ENCODE measurements around the gene POLD4. TPM values are rescaled to one million over a fixed set of nuclear protein-coding genes. Genes with fewer than 3 reads are reported as not detected.

The POLD4 gene
- total and polyA plus RNA-seq, 2 experiments from 2014 or later, result 51.9 to 64.4 TPM

DNA sequence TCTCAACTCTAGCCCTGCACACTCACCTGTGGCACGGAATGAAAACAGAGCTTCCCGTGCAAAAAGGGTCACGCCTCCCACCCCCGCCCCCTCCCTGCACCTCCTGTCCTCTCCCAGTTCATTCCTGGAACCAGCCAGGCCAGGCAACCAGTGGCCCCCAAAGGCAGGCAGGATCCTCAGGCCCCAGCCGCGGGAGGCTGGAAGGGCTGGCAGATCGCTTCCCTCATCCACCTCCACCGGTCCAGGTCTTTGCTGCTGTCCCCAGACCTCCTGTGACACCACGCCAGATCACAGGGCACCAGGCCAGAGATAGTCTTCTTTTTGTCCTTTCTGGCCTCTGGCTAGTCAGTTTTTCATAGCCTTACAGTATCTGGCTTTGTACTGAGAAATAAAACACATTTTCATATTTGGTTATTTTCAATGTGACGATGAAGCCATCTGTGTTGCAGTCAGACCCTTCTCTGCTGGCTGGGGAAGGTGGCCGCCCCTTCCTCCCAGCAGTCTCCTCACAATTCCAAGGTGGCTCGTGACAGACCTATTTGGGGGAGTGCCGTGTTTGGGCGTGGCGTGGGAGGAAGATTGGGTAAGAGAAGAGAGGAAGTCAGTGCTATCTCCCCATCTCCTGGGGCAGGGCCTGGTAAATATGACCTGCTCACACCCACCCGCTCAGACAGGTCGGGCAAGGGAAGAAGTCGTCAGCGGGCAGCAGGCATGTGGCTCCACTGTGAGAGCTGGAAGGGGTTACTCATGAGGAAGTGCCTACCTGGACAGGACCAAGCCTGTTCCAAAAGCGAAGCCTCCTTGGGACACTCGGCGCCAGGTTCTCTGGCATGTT is 40.9 kb downstream of the POLD4 start:
- Histone ChIP-seq H3K36me3 (no peaks in the 10 kb centered on the region), H3K27ac (no peak overlapping the region), H3K9me3 (ENCODE audit: low read depth) (no peaks in the 10 kb centered on the region), H3K4me3 (no peak overlapping the region), H3K4me1 (ENCODE audit: low read depth) (no peaks in the 10 kb centered on the region), H3K27me3 (no peaks in the 10 kb centered on the region)
- no peak for DNase-seq (ENCODE audit: low read depth in 1 of 2, low spot score in 1 of 2)
- TF ChIP-seq CTCF (IDR thresholded peaks at IDR 0.05; ENCODE audit: low read depth, low read length), result no peak

DNA sequence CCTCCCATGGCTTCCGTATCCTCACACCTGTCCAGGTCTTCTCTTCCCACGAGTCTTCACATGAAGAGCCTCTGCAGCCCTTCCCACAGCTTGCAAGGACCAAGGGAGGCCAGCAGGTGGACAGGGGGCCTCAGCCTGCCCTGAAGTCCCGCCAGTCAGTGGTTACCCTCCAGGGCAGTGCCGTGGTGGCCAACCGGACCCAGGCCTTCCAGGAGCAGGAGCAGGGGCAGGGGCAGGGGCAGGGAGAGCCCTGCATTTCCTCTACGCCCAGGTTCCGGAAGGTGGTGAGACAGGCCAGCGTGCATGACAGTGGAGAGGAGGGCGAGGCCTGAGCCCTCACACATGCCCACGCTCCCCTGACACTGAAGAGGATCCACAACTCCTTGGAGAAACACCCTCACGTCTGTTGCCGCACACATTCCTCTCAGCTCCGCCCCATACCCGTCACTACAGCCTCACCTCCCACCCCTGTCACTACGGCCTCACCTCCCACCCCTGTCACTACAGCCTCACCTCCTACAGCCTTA is 41.7 kb downstream of the POLD4 start:
- Histone ChIP-seq H3K27me3 (no peaks in the 10 kb centered on the region), H3K4me3 (no peak overlapping the region), H3K4me1 (ENCODE audit: low read depth) (no peaks in the 10 kb centered on the region), H3K36me3 (no peaks in the 10 kb centered on the region), H3K27ac (no peak overlapping the region), H3K9me3 (ENCODE audit: low read depth) (no peaks in the 10 kb centered on the region)
- TF ChIP-seq CTCF (IDR thresholded peaks at IDR 0.05; ENCODE audit: low read depth, low read length), result no peak
- no peak for DNase-seq (ENCODE audit: low read depth in 1 of 2, low spot score in 1 of 2)

- no peaks in the 10 kb centered on the region for H3K4me1 ChIP-seq (ENCODE audit: low read depth)
- no peaks in the 10 kb centered on the region for H3K9me3 ChIP-seq (ENCODE audit: low read depth)
- no peak overlapping the region for H3K4me3 ChIP-seq
- H3K27me3 ChIP-seq, result no peaks in the 10 kb centered on the region
- H3K36me3 ChIP-seq, result no peaks in the 10 kb centered on the region
- no peak for DNase-seq (ENCODE audit: low read depth in 1 of 2, low spot score in 1 of 2)
- H3K27ac ChIP-seq, result no peak overlapping the region
- no peak for TF ChIP-seq CTCF (IDR thresholded peaks at IDR 0.05; ENCODE audit: low read depth, low read length)
Measured at GRCh38 chr11:67311051-67311555, 42.2 kb downstream of the POLD4 start.

- no peak for TF ChIP-seq CTCF (IDR thresholded peaks at IDR 0.05; ENCODE audit: low read depth, low read length)
- H3K4me3 ChIP-seq, result no peak overlapping the region
- no peaks in the 10 kb centered on the region for H3K27me3 ChIP-seq
- H3K36me3 ChIP-seq, result no peaks in the 10 kb centered on the region
- no peak for DNase-seq (ENCODE audit: low read depth in 1 of 2, low spot score in 1 of 2)
- no peaks in the 10 kb centered on the region for H3K9me3 ChIP-seq (ENCODE audit: low read depth)
- no peaks in the 10 kb centered on the region for H3K4me1 ChIP-seq (ENCODE audit: low read depth)
- H3K27ac ChIP-seq, result no peak overlapping the region
Measured at GRCh38 chr11:67310246-67311050, 42.9 kb downstream of the POLD4 start.

- no peak overlapping the region for H3K27ac ChIP-seq
- H3K27me3 ChIP-seq, result no peaks in the 10 kb centered on the region
- TF ChIP-seq CTCF (IDR thresholded peaks at IDR 0.05; ENCODE audit: low read depth, low read length), result no peak
- no peaks in the 10 kb centered on the region for H3K4me1 ChIP-seq (ENCODE audit: low read depth)
- H3K36me3 ChIP-seq, result no peaks in the 10 kb centered on the region
- no peak for DNase-seq (ENCODE audit: low read depth in 1 of 2, low spot score in 1 of 2)
- no peak overlapping the region for H3K4me3 ChIP-seq
- H3K9me3 ChIP-seq (ENCODE audit: low read depth), result no peaks in the 10 kb centered on the region
Measured at GRCh38 chr11:67309661-67310061, 43.7 kb downstream of the POLD4 start.
